Neural progenitor cell (in vitro differentiated cells): ENCODE data around the gene HABP4. TPM values are rescaled to one million over a fixed set of nuclear protein-coding genes. Genes with fewer than 3 reads are reported as not detected.

ENCODE experiments used
- DNase-seq: peaks from one replicate; pipeline ENCODE4 v3.0.0-alpha.2; 2016; ENCODE audit warnings: low spot score
- H2AFZ ChIP-seq: fragments of 200-600 bp; sonication (generic); replicated peaks from 2 replicates; pipeline ENCODE4 v1.6.1; 2016; ENCODE audit warnings: antibody characterized with exemption
- H3F3A ChIP-seq: fragments of 200-600 bp; sonication (generic); 2 replicates; pipeline ENCODE4 v1.6.1; 2016; ENCODE audit warnings: antibody characterized with exemption, low read depth
- H3K27ac ChIP-seq: fragments of 200-600 bp; sonication (generic); 2 replicates; pipeline ENCODE4 v1.5.1; 2016; ENCODE audit warnings: mild to moderate bottlenecking
- H3K27me3 ChIP-seq: fragments of 200-600 bp; sonication (generic); 2 replicates; pipeline ENCODE4 v1.6.1; 2016; ENCODE audit warnings: mild to moderate bottlenecking, moderate library complexity
- H3K36me3 ChIP-seq: fragments of 200-600 bp; sonication (generic); 2 replicates; pipeline ENCODE4 v1.5.1; 2016
- H3K4me1 ChIP-seq: fragments of 200-600 bp; sonication (generic); 2 replicates; pipeline ENCODE4 v1.6.1; 2016; ENCODE audit warnings: mixed run types
- H3K4me2 ChIP-seq: fragments of 200-600 bp; sonication (generic); 2 replicates; pipeline ENCODE4 v1.6.1; 2016
- H3K4me3 ChIP-seq: fragments of 200-600 bp; sonication (generic); 2 replicates; pipeline ENCODE4 v1.5.1; 2016
- H3K79me2 ChIP-seq: fragments of 200-600 bp; sonication (generic); 2 replicates; pipeline ENCODE4 v1.6.1; 2016; ENCODE audit warnings: low read depth
- H3K9ac ChIP-seq: fragments of 200-600 bp; sonication (generic); 2 replicates; pipeline ENCODE4 v1.6.1; 2016
- H3K9me3 ChIP-seq: fragments of 200-600 bp; sonication (generic); 2 replicates; pipeline ENCODE4 v1.5.1; 2016; ENCODE audit warnings: low read depth
- H4K20me1 ChIP-seq: fragments of 200-600 bp; sonication (generic); 2 replicates; pipeline ENCODE4 v1.6.1; 2016; ENCODE audit warnings: low read depth
- H3K27ac Mint-ChIP-seq: 3 replicates; pipeline ENCODE4 v1.8.0; 2021; ENCODE audit warnings: mixed read lengths
- H3K27me3 Mint-ChIP-seq: 2 replicates; pipeline ENCODE4 v1.8.0; 2022; ENCODE audit warnings: low read depth, mild to moderate bottlenecking, inconsistent platforms, moderate library complexity, mixed read lengths; ENCODE audit not compliant: insufficient read depth
- H3K36me3 Mint-ChIP-seq: 3 replicates; pipeline ENCODE4 v1.8.0; 2021; ENCODE audit warnings: mixed read lengths
- H3K4me1 Mint-ChIP-seq: 3 replicates; pipeline ENCODE4 v1.8.0; 2021; ENCODE audit warnings: mixed read lengths
- H3K4me3 Mint-ChIP-seq: 3 replicates; pipeline ENCODE4 v1.8.0; 2021; ENCODE audit warnings: mild to moderate bottlenecking, moderate library complexity, mixed read lengths
- H3K9me3 Mint-ChIP-seq: 3 replicates; pipeline ENCODE4 v1.8.0; 2020; ENCODE audit warnings: mixed read lengths
- EZH2 ChIP-seq: fragments of 200-600 bp; sonication (generic); IDR thresholded peaks from 2 replicates; pipeline ENCODE4 v1.6.1; 2017; ENCODE audit warnings: antibody characterized with exemption, mild to moderate bottlenecking, moderate library complexity
- EZH2phosphoT487 ChIP-seq: fragments of 200-600 bp; sonication (generic); IDR thresholded peaks from 2 replicates; pipeline ENCODE4 v1.6.1; 2017; ENCODE audit warnings: antibody characterized with exemption
- total RNA-seq: library from RNA; depleted of rRNA; stranded (reverse); fragments of >200 nt; gene quantifications from 2 replicates; pipeline ENCODE4 v1.2.3, GENCODE V29; 2015; ENCODE audit warnings: low replicate concordance
- TF ChIP-seq, protein P1 (sequence below): fragments of 200-600 bp; sonication (generic); IDR thresholded peaks from 2 replicates; pipeline ENCODE4 v1.5.1; 2017; ENCODE audit warnings: antibody characterized with exemption, mild to moderate bottlenecking

HABP4 gene
- total RNA-seq, 1 donor from 2014 or later, result 12.3 TPM

DNA sequence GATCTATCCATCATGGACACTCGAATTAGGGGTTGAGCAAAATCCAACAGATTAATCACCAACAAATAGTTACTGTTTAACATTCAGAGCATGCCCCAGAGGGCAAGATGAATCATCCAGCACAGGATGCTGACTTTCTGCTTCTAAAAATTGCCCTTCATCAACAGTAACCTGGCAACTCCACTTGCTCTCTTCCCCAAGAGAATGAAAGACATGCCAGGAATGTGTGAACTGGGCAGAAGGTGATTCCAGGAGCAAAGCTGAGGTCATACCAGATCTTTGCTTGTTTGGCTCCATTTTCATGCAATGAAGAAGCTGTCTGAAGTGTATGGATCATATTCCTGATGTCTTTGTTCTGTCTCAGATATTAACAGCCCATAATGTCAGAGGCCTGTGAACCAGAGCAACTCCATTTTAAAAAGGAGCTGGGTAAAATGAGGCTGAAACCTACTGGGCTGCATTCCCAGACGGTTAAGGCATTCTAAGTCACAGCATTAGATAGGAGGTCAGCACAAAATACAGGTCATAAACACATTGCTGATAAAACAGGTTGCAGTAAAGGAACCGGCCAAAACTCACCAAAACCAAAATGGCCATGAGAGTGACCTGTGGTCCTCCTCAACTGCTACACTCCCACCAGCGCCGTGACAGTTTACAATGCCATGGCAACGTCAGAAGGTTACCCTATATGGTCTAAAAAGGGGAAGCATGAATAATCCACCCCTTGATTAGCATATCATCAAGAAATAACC is 29.3 kb upstream of the HABP4 start:
- peak; percentile 46 for DNase-seq
- no peaks in the 10 kb centered on the region for H3K36me3 ChIP-seq
- no peak overlapping the region for H3K4me3 ChIP-seq
- H3K27ac Mint-ChIP-seq, result peak overlapping the region; percentile 74
- H3K9me3 ChIP-seq, result no peaks in the 10 kb centered on the region
- peak overlapping the region; percentile 93 for H3K4me3 Mint-ChIP-seq
- H3F3A ChIP-seq, result peaks cover 40% of the 10 kb centered on the region
- TF ChIP-seq, protein P1, sequence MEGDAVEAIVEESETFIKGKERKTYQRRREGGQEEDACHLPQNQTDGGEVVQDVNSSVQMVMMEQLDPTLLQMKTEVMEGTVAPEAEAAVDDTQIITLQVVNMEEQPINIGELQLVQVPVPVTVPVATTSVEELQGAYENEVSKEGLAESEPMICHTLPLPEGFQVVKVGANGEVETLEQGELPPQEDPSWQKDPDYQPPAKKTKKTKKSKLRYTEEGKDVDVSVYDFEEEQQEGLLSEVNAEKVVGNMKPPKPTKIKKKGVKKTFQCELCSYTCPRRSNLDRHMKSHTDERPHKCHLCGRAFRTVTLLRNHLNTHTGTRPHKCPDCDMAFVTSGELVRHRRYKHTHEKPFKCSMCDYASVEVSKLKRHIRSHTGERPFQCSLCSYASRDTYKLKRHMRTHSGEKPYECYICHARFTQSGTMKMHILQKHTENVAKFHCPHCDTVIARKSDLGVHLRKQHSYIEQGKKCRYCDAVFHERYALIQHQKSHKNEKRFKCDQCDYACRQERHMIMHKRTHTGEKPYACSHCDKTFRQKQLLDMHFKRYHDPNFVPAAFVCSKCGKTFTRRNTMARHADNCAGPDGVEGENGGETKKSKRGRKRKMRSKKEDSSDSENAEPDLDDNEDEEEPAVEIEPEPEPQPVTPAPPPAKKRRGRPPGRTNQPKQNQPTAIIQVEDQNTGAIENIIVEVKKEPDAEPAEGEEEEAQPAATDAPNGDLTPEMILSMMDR, result no peak
- no peak for TF ChIP-seq EZH2
- TF ChIP-seq EZH2phosphoT487, result no peak
- no peak overlapping the region for H3K9ac ChIP-seq
- no peaks in the 10 kb centered on the region for H3K27me3 ChIP-seq
- H3K4me1 Mint-ChIP-seq, result peaks cover 38% of the 10 kb centered on the region
- peaks cover 12% of the 10 kb centered on the region for H4K20me1 ChIP-seq
- no peaks in the 10 kb centered on the region for H3K36me3 Mint-ChIP-seq
- peak overlapping the region; percentile 3 for H3K4me2 ChIP-seq
- H3K4me1 ChIP-seq, result peaks cover 25% of the 10 kb centered on the region
- H3K27ac ChIP-seq, result no peak overlapping the region
- H2AFZ ChIP-seq, result no peak overlapping the region
- peaks cover 6% of the 10 kb centered on the region for H3K27me3 Mint-ChIP-seq
- H3K79me2 ChIP-seq, result peaks cover 15% of the 10 kb centered on the region
- no peaks in the 10 kb centered on the region for H3K9me3 Mint-ChIP-seq

DNA sequence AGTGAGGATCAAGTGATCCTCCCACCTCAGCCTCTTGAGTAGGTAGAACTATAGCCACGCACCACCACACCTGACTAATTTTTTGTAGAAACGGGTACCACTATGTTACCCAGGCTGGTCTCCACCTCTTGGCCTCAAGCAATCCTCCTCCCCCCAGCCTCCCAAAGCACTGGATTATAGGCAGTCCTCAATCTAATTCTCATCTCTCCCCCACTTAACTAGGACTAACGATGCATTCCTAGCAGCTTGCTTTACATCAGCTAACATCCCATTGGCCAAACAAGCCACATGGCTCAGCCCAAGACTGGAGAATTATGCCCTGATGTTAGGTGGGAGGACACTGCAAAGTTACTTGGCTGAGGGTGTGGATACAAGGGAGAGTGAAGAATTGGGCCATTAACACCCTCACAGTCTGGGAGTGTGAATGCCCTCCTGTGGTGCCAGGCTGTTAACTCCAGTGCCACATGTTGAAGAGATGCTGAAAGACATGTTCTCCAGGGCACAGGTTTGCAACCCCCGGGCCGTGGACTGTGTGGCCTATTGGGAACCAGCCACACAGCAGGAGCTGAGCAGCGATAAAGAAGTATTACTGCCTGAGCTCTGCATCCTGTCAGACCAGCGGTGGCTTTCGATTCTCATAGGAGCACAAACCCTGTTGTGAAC is 26.5 kb upstream of the HABP4 start:
- no peak for DNase-seq
- Histone ChIP-seq H2AFZ (peak overlapping the region; percentile 73), H3K4me3 (no peak overlapping the region), H3F3A (peaks cover 25% of the 10 kb centered on the region), H4K20me1 (no peaks in the 10 kb centered on the region), H3K27ac (no peak overlapping the region), H3K9me3 (no peaks in the 10 kb centered on the region), H3K27me3 (no peaks in the 10 kb centered on the region), H3K36me3 (no peaks in the 10 kb centered on the region), H3K4me1 (peaks cover 18% of the 10 kb centered on the region), H3K4me2 (no peak overlapping the region), H3K79me2 (no peaks in the 10 kb centered on the region), H3K9ac (no peak overlapping the region)
- Mint-ChIP-seq H3K9me3 (no peaks in the 10 kb centered on the region), H3K27ac (peak overlapping the region; percentile 34), H3K36me3 (no peaks in the 10 kb centered on the region), H3K4me3 (no peak overlapping the region), H3K27me3 (peaks cover 4% of the 10 kb centered on the region), H3K4me1 (peaks cover 30% of the 10 kb centered on the region)
- TF ChIP-seq, protein P1, result no peak
- TF ChIP-seq EZH2phosphoT487 (no peak), EZH2 (no peak)

DNA sequence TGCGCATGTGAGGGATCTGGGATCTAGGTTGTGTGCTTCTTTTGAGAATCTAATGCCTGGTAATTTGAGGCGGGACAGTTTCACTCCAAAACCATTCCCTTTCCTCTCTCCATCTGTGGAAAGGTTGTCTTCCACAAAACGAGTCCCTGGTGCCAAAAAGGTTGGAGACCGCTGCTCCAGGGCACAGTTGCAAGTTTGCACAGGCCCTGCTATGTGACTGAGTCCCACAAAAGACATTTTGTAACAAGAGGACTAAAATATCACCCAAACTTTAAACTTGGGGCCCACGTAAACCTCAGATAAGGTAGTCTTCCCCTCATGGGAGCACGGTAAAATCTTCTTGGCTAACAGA is 26.0 kb upstream of the HABP4 start:
- no peak for DNase-seq
- H2AFZ ChIP-seq, result peak overlapping the region; percentile 73
- H4K20me1 ChIP-seq, result no peaks in the 10 kb centered on the region
- Mint-ChIP-seq H3K27ac (no peak overlapping the region), H3K4me3 (no peak overlapping the region), H3K36me3 (no peaks in the 10 kb centered on the region), H3K9me3 (no peaks in the 10 kb centered on the region), H3K27me3 (peaks cover 4% of the 10 kb centered on the region), H3K4me1 (peaks cover 30% of the 10 kb centered on the region)
- no peaks in the 10 kb centered on the region for H3K79me2 ChIP-seq
- peaks cover 18% of the 10 kb centered on the region for H3K4me1 ChIP-seq
- H3F3A ChIP-seq, result peaks cover 20% of the 10 kb centered on the region
- no peaks in the 10 kb centered on the region for H3K36me3 ChIP-seq
- H3K9me3 ChIP-seq, result no peaks in the 10 kb centered on the region
- H3K4me2 ChIP-seq, result no peak overlapping the region
- H3K27ac ChIP-seq, result no peak overlapping the region
- H3K4me3 ChIP-seq, result no peak overlapping the region
- H3K27me3 ChIP-seq, result no peaks in the 10 kb centered on the region
- no peak overlapping the region for H3K9ac ChIP-seq
- no peak for TF ChIP-seq EZH2
- TF ChIP-seq EZH2phosphoT487, result no peak
- TF ChIP-seq, protein P1, result no peak
